ENCODE results near the gene PPP1R9B.

PPP1R9B gene

DNA sequence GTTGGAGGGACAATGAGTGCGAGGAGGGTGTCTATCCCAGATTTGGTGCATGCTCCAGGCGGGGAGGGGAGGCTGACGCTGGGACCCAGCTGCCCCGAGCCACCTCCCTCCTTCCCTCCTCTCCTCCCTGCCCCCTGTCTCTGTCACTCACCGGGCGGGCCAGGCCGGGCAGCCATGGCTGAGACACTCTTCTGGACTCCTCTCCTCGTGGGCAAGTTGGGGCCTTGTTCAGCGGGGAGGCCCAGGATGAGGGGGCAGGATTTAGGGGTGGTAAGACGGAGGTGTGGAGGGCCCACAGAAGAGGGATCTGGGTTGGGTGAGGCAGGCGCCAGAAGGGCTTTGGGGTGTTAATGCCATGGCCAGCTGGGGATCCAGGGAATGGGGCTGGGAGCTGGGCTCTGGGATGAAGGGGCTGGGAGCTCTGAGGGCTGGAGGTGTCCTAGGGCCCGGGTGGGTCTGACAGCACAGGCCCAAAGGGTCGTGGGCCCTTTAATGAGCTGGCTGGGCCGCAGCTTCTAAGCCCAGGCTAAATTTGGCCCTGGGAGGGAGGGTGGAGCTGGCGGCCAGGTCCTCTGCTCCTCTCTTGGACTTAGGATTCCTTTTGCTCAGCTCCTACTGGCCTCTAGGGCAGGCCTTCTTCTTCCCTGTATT, 15.5 kb upstream of the PPP1R9B start, which contains the start of gene SGCA:
TSS of gene SGCA (plus strand) at position 139 of the 651 bp plus-strand sequence. CDS start at position 175, 36 bp downstream.
- TF ChIP-seq, protein P1, sequence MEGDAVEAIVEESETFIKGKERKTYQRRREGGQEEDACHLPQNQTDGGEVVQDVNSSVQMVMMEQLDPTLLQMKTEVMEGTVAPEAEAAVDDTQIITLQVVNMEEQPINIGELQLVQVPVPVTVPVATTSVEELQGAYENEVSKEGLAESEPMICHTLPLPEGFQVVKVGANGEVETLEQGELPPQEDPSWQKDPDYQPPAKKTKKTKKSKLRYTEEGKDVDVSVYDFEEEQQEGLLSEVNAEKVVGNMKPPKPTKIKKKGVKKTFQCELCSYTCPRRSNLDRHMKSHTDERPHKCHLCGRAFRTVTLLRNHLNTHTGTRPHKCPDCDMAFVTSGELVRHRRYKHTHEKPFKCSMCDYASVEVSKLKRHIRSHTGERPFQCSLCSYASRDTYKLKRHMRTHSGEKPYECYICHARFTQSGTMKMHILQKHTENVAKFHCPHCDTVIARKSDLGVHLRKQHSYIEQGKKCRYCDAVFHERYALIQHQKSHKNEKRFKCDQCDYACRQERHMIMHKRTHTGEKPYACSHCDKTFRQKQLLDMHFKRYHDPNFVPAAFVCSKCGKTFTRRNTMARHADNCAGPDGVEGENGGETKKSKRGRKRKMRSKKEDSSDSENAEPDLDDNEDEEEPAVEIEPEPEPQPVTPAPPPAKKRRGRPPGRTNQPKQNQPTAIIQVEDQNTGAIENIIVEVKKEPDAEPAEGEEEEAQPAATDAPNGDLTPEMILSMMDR (IDR thresholded peaks at IDR 0.05; ENCODE audit: insufficient read depth, low read length, poor library complexity, severe bottlenecking) = no peak
- H3K4me3 ChIP-seq (replicated peaks; ENCODE audit: low read depth, low read length) = no peak within 1 kb of the TSS
- H3K27me3 ChIP-seq (replicated peaks; ENCODE audit: control insufficient read depth, insufficient read depth, low read length) = no peaks in the 10 kb centered on the region
- no peaks in the 10 kb centered on the region for H3K36me3 ChIP-seq (ENCODE audit: control insufficient read depth, insufficient read depth, low read length)
- DNase-seq (ENCODE audit: extremely low read depth, insufficient read length) = no peak

DNA sequence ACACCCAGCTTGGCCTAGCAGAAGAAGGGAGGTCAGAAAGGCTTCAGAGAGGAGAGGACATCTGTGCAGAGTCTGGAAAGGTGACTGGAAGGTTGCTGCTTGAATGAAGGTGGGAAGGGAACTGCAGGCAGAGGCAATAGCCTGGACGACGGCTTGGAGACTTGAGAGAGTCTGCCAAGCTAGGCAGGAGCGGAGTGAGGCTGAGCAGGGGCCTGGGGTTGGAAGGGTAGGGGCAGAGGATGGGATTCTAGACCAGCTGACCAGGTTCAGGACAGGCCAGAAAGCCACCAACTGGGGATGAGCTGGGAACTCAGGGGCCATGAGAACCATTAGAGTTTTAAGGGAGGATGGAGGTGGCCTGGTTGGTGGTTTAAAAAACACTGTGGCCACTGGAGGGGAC, 15.0 kb upstream of the PPP1R9B start:
- Histone ChIP-seq H3K27me3 (replicated peaks; ENCODE audit: control insufficient read depth, insufficient read depth, low read length) (no peaks in the 10 kb centered on the region), H3K4me3 (replicated peaks; ENCODE audit: low read depth, low read length) (no peak overlapping the region), H3K36me3 (ENCODE audit: control insufficient read depth, insufficient read depth, low read length) (no peaks in the 10 kb centered on the region)
- TF ChIP-seq, protein P1 (IDR thresholded peaks at IDR 0.05; ENCODE audit: insufficient read depth, low read length, poor library complexity, severe bottlenecking) = no peak
- no peak for DNase-seq (ENCODE audit: extremely low read depth, insufficient read length)

DNA sequence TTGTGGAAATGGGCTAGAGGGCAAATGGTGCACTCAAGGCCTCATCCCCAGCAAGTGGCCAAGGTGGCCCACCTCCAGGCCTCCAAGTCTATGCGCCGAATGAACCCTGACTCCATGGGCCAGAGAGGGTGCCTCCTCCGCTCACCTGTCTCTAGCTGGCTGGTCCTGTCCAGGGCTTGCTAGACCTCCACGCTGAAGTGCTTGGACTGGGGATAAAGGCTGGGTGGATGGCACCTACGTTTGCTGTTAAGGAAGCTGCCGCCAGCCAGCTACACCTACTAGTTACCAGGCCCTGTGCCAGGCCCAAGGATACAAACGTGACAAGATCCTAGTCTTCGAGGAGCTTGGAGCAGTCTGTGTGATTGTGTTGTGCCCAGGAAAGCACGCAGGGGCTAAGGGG, 14.6 kb upstream of the PPP1R9B start:
- Histone ChIP-seq H3K36me3 (ENCODE audit: control insufficient read depth, insufficient read depth, low read length) (no peaks in the 10 kb centered on the region), H3K4me3 (replicated peaks; ENCODE audit: low read depth, low read length) (no peak overlapping the region), H3K27me3 (replicated peaks; ENCODE audit: control insufficient read depth, insufficient read depth, low read length) (no peaks in the 10 kb centered on the region)
- TF ChIP-seq, protein P1 (IDR thresholded peaks at IDR 0.05; ENCODE audit: insufficient read depth, low read length, poor library complexity, severe bottlenecking) = no peak
- no peak for DNase-seq (ENCODE audit: extremely low read depth, insufficient read length)

DNA sequence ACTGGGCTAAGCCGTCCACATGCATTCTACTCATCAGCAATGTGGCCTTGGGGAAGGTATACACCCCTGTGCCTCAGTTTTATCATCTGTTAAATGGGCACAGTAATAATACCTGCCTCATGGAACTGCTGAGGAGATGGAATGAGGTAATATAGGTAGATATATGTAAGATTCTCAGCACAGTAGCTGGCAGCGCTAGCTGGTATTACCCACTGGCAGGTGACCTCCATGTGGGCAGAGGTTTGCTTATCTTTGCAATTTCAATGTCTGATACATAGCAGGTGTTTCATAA, 14.2 kb upstream of the PPP1R9B start:
- H3K36me3 ChIP-seq (ENCODE audit: control insufficient read depth, insufficient read depth, low read length) = no peaks in the 10 kb centered on the region
- no peak for DNase-seq (ENCODE audit: extremely low read depth, insufficient read length)
- TF ChIP-seq, protein P1 (IDR thresholded peaks at IDR 0.05; ENCODE audit: insufficient read depth, low read length, poor library complexity, severe bottlenecking) = no peak
- no peak overlapping the region for H3K4me3 ChIP-seq (replicated peaks; ENCODE audit: low read depth, low read length)
- H3K27me3 ChIP-seq (replicated peaks; ENCODE audit: control insufficient read depth, insufficient read depth, low read length) = no peaks in the 10 kb centered on the region

DNA sequence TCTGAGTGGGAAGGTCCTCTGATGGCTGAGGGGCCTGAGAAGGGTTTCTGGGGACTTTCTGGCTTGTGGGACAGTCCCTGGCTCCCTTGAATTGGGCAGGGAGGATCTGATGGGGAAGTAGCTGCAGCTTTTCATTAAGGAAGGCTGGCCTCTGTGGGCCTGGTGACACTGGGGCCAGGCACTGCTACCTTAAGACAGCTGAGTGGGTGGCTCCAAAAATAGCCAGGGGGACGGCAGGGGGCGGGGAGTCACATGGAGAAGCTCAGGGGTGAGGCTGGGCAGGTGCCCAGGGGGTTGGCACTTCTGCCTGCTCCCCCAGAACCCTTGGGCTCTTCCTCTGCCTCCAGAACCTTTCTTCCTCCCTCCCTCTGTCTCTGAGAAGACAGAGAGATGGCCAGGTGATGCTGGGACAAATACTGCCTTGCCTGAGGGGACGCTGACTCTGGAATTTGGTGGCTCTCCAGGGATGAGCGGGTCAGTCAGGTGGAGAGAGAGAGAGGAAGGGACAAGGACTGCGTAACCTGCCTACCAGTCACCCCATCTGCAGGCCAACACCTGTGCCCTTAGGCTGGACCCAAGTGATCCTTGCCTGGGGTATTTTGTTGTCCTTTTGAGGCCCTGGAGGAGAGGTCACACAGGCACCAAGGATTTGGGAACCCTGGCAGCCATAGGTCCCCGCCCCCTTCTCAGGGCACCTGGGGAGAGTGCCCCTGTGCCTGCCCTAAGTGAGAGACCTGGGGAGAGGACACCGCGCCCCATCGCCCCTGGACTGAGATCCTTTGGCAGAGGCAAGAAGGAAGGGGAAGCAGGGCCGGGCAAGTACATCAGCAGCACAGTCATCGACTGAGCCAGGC, 13.6 kb upstream of the PPP1R9B start:
- TF ChIP-seq, protein P1 (IDR thresholded peaks at IDR 0.05; ENCODE audit: insufficient read depth, low read length, poor library complexity, severe bottlenecking) = no peak
- H3K27me3 ChIP-seq (replicated peaks; ENCODE audit: control insufficient read depth, insufficient read depth, low read length) = no peaks in the 10 kb centered on the region
- no peaks in the 10 kb centered on the region for H3K36me3 ChIP-seq (ENCODE audit: control insufficient read depth, insufficient read depth, low read length)
- no peak for DNase-seq (ENCODE audit: extremely low read depth, insufficient read length)
- H3K4me3 ChIP-seq (replicated peaks; ENCODE audit: low read depth, low read length) = no peak overlapping the region
